HG02885 (cell line): Measurements from ENCODE around the gene FOLR2.
A peak's percentile ranks its signal among the peaks of the same experiment; 100 is the strongest.
"Not testable (repeated sequence)": the region's sequence is repeated elsewhere in the genome, so short reads cannot be mapped to it uniquely, and the experiment has no call there.

ENCODE experiments used
- ATAC-seq: cut with Tn5 transposase; IDR thresholded peaks from one replicate; pipeline ENCODE4 v1.9.1; 2021; ENCODE audit warnings: mild to moderate bottlenecking; ENCODE audit not compliant: unreplicated experiment, poor library complexity

Gene FOLR2

DNA sequence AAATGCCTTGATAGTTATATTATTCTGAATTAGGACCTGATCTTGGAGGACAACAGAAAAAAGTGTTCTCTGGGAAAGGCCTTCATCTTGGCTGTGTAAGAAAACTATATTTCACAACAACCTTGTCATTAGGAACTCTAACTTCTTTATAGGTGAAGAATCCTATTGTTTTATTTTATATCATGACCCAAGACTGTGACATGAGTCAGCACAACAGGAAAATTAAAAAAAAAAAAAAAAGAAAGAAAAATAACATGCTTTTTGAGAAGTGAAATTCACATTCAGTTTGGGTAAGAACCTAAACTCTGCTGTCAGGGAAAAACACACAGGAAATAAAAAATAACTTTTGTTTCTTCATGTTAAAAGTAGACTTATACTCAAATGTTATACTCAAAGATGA, 11.7 kb upstream of the FOLR2 start:
- ATAC-seq = no peak

GRCh38 chr11:72206794-72207193, 9.8 kb upstream of the FOLR2 start:
- not testable (repeated sequence) for ATAC-seq

DNA sequence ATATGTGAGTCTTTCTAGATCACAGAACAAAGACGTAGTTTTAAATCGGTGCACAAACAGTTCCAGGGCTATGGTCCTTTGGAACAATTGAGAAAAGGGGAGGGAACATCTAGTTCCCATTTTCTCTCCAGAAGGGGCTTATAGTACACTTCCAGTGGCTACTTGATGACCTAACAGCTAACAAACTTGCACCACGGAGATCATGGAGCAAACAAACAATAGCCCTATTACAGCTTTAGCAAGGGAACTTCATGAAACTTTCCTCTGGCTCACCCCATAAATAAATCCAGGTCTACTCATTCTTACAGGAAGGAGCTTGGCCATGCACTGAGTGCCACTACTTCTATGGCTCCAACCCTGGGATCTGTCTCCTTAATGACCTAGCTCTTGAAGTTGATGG, 8.3 kb upstream of the FOLR2 start:
- ATAC-seq = no peak

- ATAC-seq = no peak
Observed at GRCh38 chr11:72209101-72209500, 7.5 kb upstream of the FOLR2 start.

- ATAC-seq = no peak
Observed at GRCh38 chr11:72217841-72218240, 1.2 kb downstream of the FOLR2 start.

- no peak for ATAC-seq
Observed at GRCh38 chr11:72218251-72218745, 1.7 kb downstream of the FOLR2 start.

GRCh38 chr11:72220696-72221363, 4.2 kb downstream of the FOLR2 start:
- ATAC-seq = no peak

- ATAC-seq = no peak
Observed at GRCh38 chr11:72221386-72222075, 4.9 kb downstream of the FOLR2 start.

GRCh38 chr11:72222106-72222891, 5.7 kb downstream of the FOLR2 start:
- ATAC-seq = no peak

DNA sequence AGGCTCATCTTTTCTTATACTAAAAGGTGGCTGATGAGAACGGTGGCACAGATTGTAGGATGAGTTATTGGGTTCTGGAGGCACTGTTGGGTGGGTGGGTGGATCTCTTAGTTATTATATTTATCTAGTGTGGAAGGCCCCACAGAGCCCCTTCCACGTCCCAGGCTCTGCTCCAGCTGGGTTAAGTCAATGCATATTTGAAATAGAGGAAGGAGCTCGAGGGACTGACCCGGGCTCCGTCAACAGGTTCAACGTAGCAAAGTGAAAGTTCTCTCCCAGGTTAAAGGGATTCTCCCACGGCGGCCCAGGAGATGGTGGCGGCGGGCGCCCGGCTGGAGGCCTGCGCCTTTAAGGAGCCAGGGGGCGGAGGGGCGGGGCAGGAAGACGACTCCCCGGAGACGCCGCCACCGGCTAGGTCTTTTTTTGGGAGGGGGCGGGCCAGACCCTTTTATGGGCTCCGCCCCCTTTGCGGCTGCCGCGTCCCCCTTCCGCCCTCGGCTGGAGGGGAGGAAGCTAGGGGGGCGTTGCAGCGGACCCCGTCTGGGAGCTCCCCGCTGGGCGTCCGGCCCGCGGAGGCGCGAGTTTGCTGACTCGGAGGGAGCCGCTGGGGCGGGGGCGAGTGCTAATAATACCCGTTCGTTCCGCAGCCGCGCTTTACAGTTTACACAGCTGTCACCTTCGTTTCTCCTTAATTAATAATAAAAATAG, 6.5 kb downstream of the FOLR2 start:
- peak; percentile 71 for ATAC-seq

DNA sequence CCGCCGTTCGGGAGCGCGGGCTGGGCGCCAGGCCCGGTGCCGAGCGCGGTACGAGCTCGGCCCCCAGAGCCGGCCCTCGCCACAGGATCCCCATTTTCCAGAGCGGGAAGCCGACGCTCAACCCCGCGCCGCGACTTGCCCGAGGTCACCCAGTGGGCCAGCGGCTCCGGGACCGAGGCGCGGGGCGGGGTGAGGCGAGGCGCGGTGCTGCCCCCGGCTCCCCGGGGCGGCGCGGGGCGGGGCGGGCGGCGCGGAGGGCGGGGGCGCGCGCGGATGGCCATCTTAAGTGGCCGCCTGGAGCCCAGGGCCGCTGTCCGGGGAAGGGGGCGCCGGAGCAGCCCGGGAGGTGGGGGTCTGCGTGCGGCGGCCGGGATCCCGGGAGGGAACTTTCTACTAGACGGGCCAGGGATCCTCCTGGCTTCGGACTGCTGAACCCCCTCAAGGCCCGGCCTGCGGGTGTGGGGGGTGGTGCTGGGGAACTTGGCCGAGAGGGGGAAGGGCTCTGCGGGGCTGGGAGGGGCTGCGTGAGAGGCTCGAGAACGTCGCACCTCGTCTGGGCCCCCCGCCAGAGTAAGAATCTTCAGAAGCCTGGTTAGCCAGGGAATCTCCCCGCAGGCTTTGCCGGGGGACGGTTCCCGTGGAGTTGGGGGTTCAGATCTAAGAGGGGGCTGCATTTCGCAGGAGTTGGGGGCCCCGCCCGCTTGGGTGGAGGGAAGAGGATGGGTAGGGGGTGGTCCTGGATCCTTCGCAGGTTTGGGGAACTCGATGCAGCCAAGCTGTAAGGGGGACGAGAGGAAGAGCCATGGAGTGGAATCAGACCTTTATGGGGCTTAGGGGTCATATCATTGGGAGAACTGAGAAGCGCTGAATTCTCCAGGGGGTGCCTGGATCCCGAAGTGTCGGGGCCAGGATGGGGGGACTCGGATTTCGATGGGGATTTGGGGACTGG, 7.3 kb downstream of the FOLR2 start:
- peak; percentile 57 for ATAC-seq

DNA sequence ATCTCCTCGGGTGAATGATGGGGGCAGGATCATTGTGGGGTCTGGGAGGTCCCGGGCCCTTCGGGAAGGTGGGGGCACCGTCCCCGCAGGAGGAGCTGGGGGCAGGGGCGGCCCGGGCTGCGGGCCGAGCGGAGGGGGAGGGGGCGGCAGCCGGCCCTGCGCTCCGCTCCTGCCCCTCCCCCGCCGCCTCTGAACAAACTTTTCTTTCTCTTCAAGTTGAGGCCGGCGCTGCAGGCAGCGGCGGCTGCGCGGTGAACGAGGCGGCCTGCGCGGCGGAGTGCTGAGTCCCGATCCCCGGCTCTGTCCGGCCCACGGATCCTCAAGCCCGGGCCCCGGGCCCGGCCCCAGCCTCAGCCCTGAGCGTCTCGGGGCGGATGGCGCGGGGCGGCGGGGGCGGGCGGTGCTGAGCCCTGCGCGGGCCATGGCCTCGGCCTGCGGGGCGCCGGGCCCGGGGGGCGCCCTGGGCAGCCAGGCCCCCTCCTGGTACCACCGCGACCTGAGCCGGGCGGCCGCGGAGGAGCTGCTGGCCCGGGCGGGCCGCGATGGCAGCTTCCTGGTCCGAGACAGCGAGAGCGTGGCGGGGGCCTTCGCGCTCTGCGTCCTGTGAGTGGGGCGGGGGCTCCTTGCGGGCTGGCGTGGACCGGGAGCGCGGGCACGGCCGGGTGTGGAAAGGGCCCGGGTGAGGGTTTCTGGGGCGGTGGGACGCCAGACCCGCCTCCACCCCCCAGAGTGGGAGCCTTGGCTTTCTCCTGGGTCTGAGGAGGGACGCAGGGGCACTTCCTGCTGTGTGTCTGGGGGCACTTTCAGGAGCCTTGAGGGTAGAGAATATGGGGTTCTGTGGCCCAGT, 8.2 kb downstream of the FOLR2 start, which contains the start of gene INPPL1:
INPPL1 (plus strand) TSS at position 204 of the 847 bp plus-strand sequence; CDS start at position 422, 218 bp downstream.
- ATAC-seq = no peak

DNA sequence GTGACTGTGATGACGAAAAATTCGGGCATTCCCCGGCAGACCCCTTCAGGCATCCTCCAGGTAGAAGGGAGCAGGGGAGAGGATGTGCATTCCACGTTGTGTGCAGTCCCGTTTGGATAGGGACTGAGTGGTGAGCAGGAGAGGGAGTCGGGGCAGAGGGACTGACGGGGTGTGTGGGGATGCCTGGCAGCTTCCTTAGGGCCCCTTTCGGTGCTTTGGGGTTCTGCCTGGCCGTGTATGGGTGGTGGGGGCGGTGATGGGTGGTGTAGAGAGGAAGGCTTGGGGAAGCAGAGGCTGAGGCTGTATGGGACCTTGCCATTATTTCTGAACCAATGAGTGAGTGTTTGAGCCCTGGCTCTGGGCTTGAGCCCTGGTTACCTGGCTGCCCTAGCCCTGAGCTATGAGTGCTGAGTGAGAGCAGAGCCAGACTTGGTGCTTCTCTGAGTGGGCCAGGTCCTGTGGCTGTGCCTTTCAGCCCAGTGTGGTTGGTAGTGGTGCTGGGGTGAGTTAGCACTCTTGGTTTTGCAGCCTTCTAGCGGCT, 8.9 kb downstream of the FOLR2 start:
- ATAC-seq = no peak

DNA sequence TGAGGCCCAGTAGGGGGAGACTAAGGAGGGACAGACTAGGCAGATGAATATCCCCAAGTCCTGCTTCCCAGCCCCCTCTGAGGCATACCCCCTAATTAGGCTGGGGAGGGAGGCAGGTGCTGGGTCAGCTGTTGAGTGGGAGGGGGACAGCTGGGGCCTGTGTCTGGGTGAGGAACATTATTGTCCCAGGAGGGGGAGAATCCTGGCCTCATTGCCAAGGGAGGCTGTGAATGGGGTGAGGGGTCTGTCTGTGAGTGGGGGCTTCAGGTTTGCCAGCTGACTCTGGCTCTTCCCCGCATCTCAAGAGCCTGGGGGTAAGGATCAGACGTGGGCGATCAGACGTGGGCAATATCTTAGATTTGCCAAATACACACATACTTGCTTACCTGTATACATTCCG, 10.1 kb downstream of the FOLR2 start:
- no peak for ATAC-seq

- ATAC-seq = no peak
Observed at GRCh38 chr11:72227316-72228228, 11.0 kb downstream of the FOLR2 start.

DNA sequence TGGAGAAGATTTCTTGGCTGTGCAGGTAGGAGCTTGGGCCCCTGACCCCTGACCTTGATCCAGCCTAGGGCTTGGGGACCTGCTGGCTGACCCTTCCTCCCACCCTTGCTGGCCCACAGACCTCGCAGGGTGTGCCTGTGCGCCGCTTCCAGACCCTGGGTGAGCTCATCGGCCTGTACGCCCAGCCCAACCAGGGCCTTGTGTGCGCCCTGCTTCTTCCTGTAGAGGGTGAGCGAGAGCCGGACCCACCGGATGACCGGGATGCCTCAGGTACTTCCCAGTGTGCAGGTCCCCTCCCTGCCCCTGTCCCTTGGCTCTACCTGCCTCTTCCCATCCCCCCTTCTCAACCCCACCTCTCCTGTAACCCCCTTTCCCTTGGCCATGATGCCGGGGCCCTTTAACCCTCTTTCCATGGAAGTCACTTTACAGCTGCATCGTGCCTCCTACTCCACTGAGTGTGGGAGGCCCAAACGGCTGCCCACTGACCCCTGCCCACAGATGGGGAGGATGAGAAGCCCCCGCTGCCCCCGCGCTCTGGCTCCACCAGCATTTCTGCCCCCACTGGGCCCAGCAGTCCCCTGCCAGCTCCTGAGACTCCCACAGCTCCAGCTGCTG, 11.7 kb downstream of the FOLR2 start:
- no peak for ATAC-seq

- no peak for ATAC-seq
Observed at GRCh38 chr11:72228844-72229231, 12.2 kb downstream of the FOLR2 start.
